ENCODE measurements around the gene CDON. TPM values are rescaled to one million over a fixed set of nuclear protein-coding genes. Genes with fewer than 3 reads are reported as not detected.

CDON gene
- total RNA-seq, 5 donors from 2014 or later (not counting 1 experiment from before 2014, with no cell fraction given) = 1.7 to 5.0 (median 2.7) TPM

- no peak overlapping the region for H3K27ac ChIP-seq (ENCODE audit: low read length)
- H3K4me3 ChIP-seq (ENCODE audit: control insufficient read depth in 1 of 2, extremely low read depth in 1 of 2, low read length in 1 of 2) = no peak overlapping the region
- 84% methylated on average over 19 of the region's 20 CpGs for WGBS (ENCODE audit: insufficient coverage)
- Mint-ChIP-seq H3K4me1 (peaks cover 3 to 6% (median 4%) of the 10 kb centered on the region in 3 donors), H3K36me3 (no peaks in the 10 kb centered on the region), H3K9me3 (no peaks in the 10 kb centered on the region), H3K27ac (no peak overlapping the region), H3K4me3 (no peak overlapping the region), H3K27me3 (peaks cover 0 to 7% of the 10 kb centered on the region in 2 donors)
- ChIA-PET CTCF (no interaction called here), POLR2A (no interaction called here)
- peaks cover 0 to 20% of the 10 kb centered on the region in 2 experiments for H3K27me3 ChIP-seq (replicated peaks in 1 of 2; ENCODE audit: control insufficient read depth in 2 of 2, extremely low read depth in 1 of 2, insufficient read depth in 2 of 2, low read length in 1 of 2)
- H3K9me3 ChIP-seq = no peaks in the 10 kb centered on the region
- no peak for ATAC-seq (replicated peaks in 1 of 4)
- no peaks in the 10 kb centered on the region for H3K4me1 ChIP-seq (ENCODE audit: control insufficient read depth in 1 of 2, extremely low read depth in 1 of 2, insufficient read depth in 2 of 2, low read length in 2 of 2)
- no peaks in the 10 kb centered on the region for H3K36me3 ChIP-seq (ENCODE audit: control insufficient read depth in 2 of 2, extremely low read depth in 1 of 2, insufficient read depth in 1 of 2, low read length in 1 of 2)
- no peak for DNase-seq
Measured at GRCh38 chr11:125953401-125953935, 109.2 kb downstream of the CDON start.

DNA sequence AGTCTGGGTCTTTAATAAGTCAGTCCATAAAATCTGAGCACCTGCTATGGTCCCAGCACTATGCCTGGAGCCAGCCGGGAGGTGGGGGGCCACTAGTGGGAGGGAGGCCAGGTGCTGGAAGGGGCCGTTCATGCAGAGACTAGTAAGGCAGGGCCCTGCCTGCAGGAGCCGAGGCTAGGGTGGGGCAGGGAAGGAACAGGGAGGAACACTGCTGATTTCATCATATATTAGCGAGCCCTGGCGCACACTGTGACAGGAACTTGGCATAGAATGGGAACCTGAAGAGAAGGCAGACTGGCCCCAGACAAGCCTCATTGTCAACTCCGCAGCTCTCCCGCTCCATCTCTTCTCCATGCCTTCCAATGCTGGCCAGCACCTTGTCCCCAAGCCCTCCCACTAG is 109.7 kb downstream of the CDON start:
- Histone ChIP-seq H3K27ac (ENCODE audit: low read length) (no peak overlapping the region), H3K4me1 (ENCODE audit: control insufficient read depth in 1 of 2, extremely low read depth in 1 of 2, insufficient read depth in 2 of 2, low read length in 2 of 2) (no peaks in the 10 kb centered on the region), H3K9me3 (no peaks in the 10 kb centered on the region), H3K4me3 (ENCODE audit: control insufficient read depth in 1 of 2, extremely low read depth in 1 of 2, low read length in 1 of 2) (no peak overlapping the region), H3K27me3 (replicated peaks in 1 of 2; ENCODE audit: control insufficient read depth in 2 of 2, extremely low read depth in 1 of 2, insufficient read depth in 2 of 2, low read length in 1 of 2) (peaks cover 0 to 25% of the 10 kb centered on the region in 2 experiments), H3K36me3 (ENCODE audit: control insufficient read depth in 2 of 2, extremely low read depth in 1 of 2, insufficient read depth in 1 of 2, low read length in 1 of 2) (no peaks in the 10 kb centered on the region)
- POLR2A ChIA-PET = no interaction called here
- Mint-ChIP-seq H3K4me1 (peaks cover 3 to 6% (median 4%) of the 10 kb centered on the region in 3 donors), H3K27me3 (peaks cover 0 to 7% of the 10 kb centered on the region in 2 donors), H3K27ac (no peak overlapping the region), H3K36me3 (no peaks in the 10 kb centered on the region), H3K4me3 (no peak overlapping the region), H3K9me3 (no peaks in the 10 kb centered on the region)
- DNase-seq = no peak
- CTCF ChIA-PET = no interaction called here
- 62% methylated on average over 5 of the region's 7 CpGs for WGBS (ENCODE audit: insufficient coverage)
- ATAC-seq (replicated peaks in 1 of 4) = no peak

DNA sequence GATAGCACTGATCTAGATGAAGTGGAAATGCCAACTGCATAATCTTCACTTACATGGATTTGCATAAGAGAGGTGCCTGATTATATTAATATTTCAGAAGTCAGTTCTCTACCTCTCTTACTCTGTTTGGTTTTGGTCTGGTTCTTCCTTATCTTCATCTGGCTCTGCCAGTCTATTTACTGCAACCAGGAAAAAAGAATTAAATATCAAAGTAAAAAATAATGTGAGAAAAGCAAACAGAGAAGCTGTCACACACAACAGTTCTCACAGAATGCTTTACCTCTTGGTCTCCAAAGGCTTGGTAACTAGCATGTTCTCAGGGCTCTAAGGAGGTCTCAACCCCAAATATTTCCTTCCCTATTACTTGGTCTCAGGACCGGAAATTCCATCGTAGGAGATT is 110.1 kb downstream of the CDON start:
- no peak for DNase-seq
- H3K27ac Mint-ChIP-seq = no peak overlapping the region
- no peak overlapping the region for H3K4me3 Mint-ChIP-seq
- Histone ChIP-seq H3K9me3 (no peaks in the 10 kb centered on the region), H3K4me1 (ENCODE audit: control insufficient read depth in 1 of 2, extremely low read depth in 1 of 2, insufficient read depth in 2 of 2, low read length in 2 of 2) (no peaks in the 10 kb centered on the region), H3K36me3 (ENCODE audit: control insufficient read depth in 2 of 2, extremely low read depth in 1 of 2, insufficient read depth in 1 of 2, low read length in 1 of 2) (no peaks in the 10 kb centered on the region), H3K27me3 (replicated peaks in 1 of 2; ENCODE audit: control insufficient read depth in 2 of 2, extremely low read depth in 1 of 2, insufficient read depth in 2 of 2, low read length in 1 of 2) (peaks cover 0 to 29% of the 10 kb centered on the region in 2 experiments), H3K4me3 (ENCODE audit: control insufficient read depth in 1 of 2, extremely low read depth in 1 of 2, low read length in 1 of 2) (no peak overlapping the region), H3K27ac (ENCODE audit: low read length) (no peak overlapping the region)
- peaks cover 0 to 7% of the 10 kb centered on the region in 2 donors for H3K27me3 Mint-ChIP-seq
- no peak for ATAC-seq (replicated peaks in 1 of 4)
- ChIA-PET POLR2A (no interaction called here), CTCF (no interaction called here)
- WGBS (ENCODE audit: insufficient coverage) = 83% methylated on average over 1 of the region's 2 CpGs
- H3K4me1 Mint-ChIP-seq = peaks cover under 1 to 2% (median under 1%) of the 10 kb centered on the region in 3 donors
- H3K36me3 Mint-ChIP-seq = no peaks in the 10 kb centered on the region
- H3K9me3 Mint-ChIP-seq = no peaks in the 10 kb centered on the region

GRCh38 chr11:125951731-125952130 is 110.9 kb downstream of the CDON start:
- DNase-seq (no peak), ATAC-seq (replicated peaks in 1 of 4) (no peak)
- Histone ChIP-seq H3K9me3 (no peaks in the 10 kb centered on the region), H3K4me1 (ENCODE audit: control insufficient read depth in 1 of 2, extremely low read depth in 1 of 2, insufficient read depth in 2 of 2, low read length in 2 of 2) (no peaks in the 10 kb centered on the region), H3K27ac (ENCODE audit: low read length) (no peak overlapping the region), H3K4me3 (ENCODE audit: control insufficient read depth in 1 of 2, extremely low read depth in 1 of 2, low read length in 1 of 2) (no peak overlapping the region), H3K36me3 (ENCODE audit: control insufficient read depth in 2 of 2, extremely low read depth in 1 of 2, insufficient read depth in 1 of 2, low read length in 1 of 2) (no peaks in the 10 kb centered on the region), H3K27me3 (replicated peaks in 1 of 2; ENCODE audit: control insufficient read depth in 2 of 2, extremely low read depth in 1 of 2, insufficient read depth in 2 of 2, low read length in 1 of 2) (peaks cover 0 to 29% of the 10 kb centered on the region in 2 experiments)
- Mint-ChIP-seq H3K27me3 (peaks cover 0 to 7% of the 10 kb centered on the region in 2 donors), H3K9me3 (no peaks in the 10 kb centered on the region), H3K36me3 (no peaks in the 10 kb centered on the region), H3K4me1 (no peaks in the 10 kb centered on the region), H3K4me3 (no peak overlapping the region), H3K27ac (no peak overlapping the region)
- POLR2A ChIA-PET = no interaction called here
- CTCF ChIA-PET = no interaction called here
- WGBS (ENCODE audit: insufficient coverage) = 75% methylated on average over 9 of the region's 11 CpGs

GRCh38 chr11:125950696-125951651 is 111.7 kb downstream of the CDON start:
- Histone ChIP-seq H3K4me3 (ENCODE audit: control insufficient read depth in 1 of 2, extremely low read depth in 1 of 2, low read length in 1 of 2) (no peak overlapping the region), H3K4me1 (ENCODE audit: control insufficient read depth in 1 of 2, extremely low read depth in 1 of 2, insufficient read depth in 2 of 2, low read length in 2 of 2) (no peaks in the 10 kb centered on the region), H3K36me3 (ENCODE audit: control insufficient read depth in 2 of 2, extremely low read depth in 1 of 2, insufficient read depth in 1 of 2, low read length in 1 of 2) (no peaks in the 10 kb centered on the region), H3K9me3 (no peaks in the 10 kb centered on the region), H3K27me3 (replicated peaks in 1 of 2; ENCODE audit: control insufficient read depth in 2 of 2, extremely low read depth in 1 of 2, insufficient read depth in 2 of 2, low read length in 1 of 2) (peaks cover 0 to 30% of the 10 kb centered on the region in 2 experiments), H3K27ac (ENCODE audit: low read length) (no peak overlapping the region)
- CTCF ChIA-PET = no interaction called here
- Mint-ChIP-seq H3K27ac (no peak overlapping the region), H3K9me3 (no peaks in the 10 kb centered on the region), H3K36me3 (no peaks in the 10 kb centered on the region), H3K4me3 (no peak overlapping the region), H3K27me3 (peaks cover 0 to 7% of the 10 kb centered on the region in 2 donors), H3K4me1 (no peaks in the 10 kb centered on the region)
- ATAC-seq (replicated peaks in 1 of 4) (no peak), DNase-seq (no peak)
- POLR2A ChIA-PET = no interaction called here
- WGBS (ENCODE audit: insufficient coverage) = 88% methylated on average over 13 of the region's 15 CpGs

- CTCF ChIA-PET = no interaction called here
- ATAC-seq (replicated peaks in 1 of 4) (no peak), DNase-seq (no peak)
- H3K27me3 Mint-ChIP-seq = peaks cover 0 to 7% of the 10 kb centered on the region in 2 donors
- Histone ChIP-seq H3K27me3 (replicated peaks in 1 of 2; ENCODE audit: control insufficient read depth in 2 of 2, extremely low read depth in 1 of 2, insufficient read depth in 2 of 2, low read length in 1 of 2) (peaks cover 0 to 36% of the 10 kb centered on the region in 2 experiments), H3K9me3 (no peaks in the 10 kb centered on the region), H3K27ac (ENCODE audit: low read length) (no peak overlapping the region), H3K4me3 (ENCODE audit: control insufficient read depth in 1 of 2, extremely low read depth in 1 of 2, low read length in 1 of 2) (no peak overlapping the region), H3K4me1 (ENCODE audit: control insufficient read depth in 1 of 2, extremely low read depth in 1 of 2, insufficient read depth in 2 of 2, low read length in 2 of 2) (no peaks in the 10 kb centered on the region), H3K36me3 (ENCODE audit: control insufficient read depth in 2 of 2, extremely low read depth in 1 of 2, insufficient read depth in 1 of 2, low read length in 1 of 2) (no peaks in the 10 kb centered on the region)
- H3K9me3 Mint-ChIP-seq = no peaks in the 10 kb centered on the region
- no peak overlapping the region for H3K27ac Mint-ChIP-seq
- WGBS (ENCODE audit: insufficient coverage) = 98% methylated on average over 5 of the region's 11 CpGs
- H3K4me1 Mint-ChIP-seq = no peaks in the 10 kb centered on the region
- POLR2A ChIA-PET = interaction anchor here in 1 of 2 donors (0.5 kb wide), 1 partner anchor 10 kb away, joined by 4 read pairs; no protein-coding TSS in a partner anchor
- no peak overlapping the region for H3K4me3 Mint-ChIP-seq
- H3K36me3 Mint-ChIP-seq = no peaks in the 10 kb centered on the region
Measured at GRCh38 chr11:125950178-125950490, 112.5 kb downstream of the CDON start.

Data from T-cell (primary cell).